SK-N-MC (cell line): ENCODE data around the gene MAGI2.

Experiments used
- DNase-seq: peaks from one replicate; pipeline ENCODE4 v3.0.0-alpha.2; 2011; ENCODE audit warnings: low read depth, low spot score
- H3K27ac ChIP-seq: fragments of 200-600 bp; sonication (generic); 2 replicates; pipeline ENCODE4 v1.5.1; 2016; ENCODE audit warnings: mixed run types
- H3K36me3 ChIP-seq: fragments of 200-600 bp; sonication (generic); 2 replicates; pipeline ENCODE4 v1.6.1; 2017; ENCODE audit warnings: antibody characterized with exemption, low read length, mixed read lengths; ENCODE audit not compliant: insufficient read depth
- H3K4me3 ChIP-seq: fragments of 200-600 bp; sonication (generic); 2 replicates; pipeline ENCODE4 v1.5.1; 2016
- H3K9ac ChIP-seq: fragments of 200-600 bp; sonication (generic); 2 replicates; pipeline ENCODE4 v1.8.0; 2017; ENCODE audit warnings: mixed run types, mixed read lengths; ENCODE audit not compliant: insufficient read length
- H3K9me3 ChIP-seq: fragments of 200-600 bp; sonication (generic); 2 replicates; pipeline ENCODE4 v1.6.1; 2017; ENCODE audit warnings: low read depth, mild to moderate bottlenecking, antibody characterized with exemption, low read length, moderate library complexity, mixed read lengths
- EZH2 ChIP-seq: fragments of 200-600 bp; sonication (generic); IDR thresholded peaks from one replicate; pipeline ENCODE4 v1.6.1; 2017; ENCODE audit warnings: antibody characterized with exemption
- FOXP2 ChIP-seq: optimal IDR thresholded peaks from 2 replicates; pipeline ENCODE3; 2011; ENCODE audit warnings: mild to moderate bottlenecking, moderate library complexity; ENCODE audit not compliant: insufficient read depth; ENCODE audit errors: extremely low read length, control extremely low read depth
- POLR2AphosphoS5 ChIP-seq: IDR thresholded peaks from 2 replicates; pipeline ENCODE4 v1.6.1; 2012; ENCODE audit warnings: mild to moderate bottlenecking, low read depth, low read length, borderline replicate concordance

The MAGI2 gene

DNA sequence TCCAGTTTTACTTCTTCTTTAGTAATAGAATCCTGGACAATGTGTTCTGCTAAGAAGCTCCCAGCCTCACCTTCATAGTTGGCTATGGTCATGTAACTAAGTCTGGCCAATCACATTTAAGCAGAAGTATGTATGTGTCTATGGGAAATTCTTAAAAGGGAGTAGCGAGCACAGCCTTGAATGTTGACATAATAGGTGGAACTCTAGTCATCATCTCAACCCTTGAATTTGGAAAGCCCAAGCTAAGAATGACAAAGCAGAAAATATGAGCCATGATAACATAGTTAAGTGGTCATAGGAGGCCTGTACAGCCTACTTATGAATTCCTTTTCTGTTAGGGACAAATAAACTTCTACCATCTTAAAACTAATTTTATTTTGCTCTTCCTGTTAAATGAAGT lies 134.1 kb downstream of the MAGI2 start:
- no peak overlapping the region for H3K4me3 ChIP-seq
- H3K27ac ChIP-seq: no peak overlapping the region
- H3K36me3 ChIP-seq: no peaks in the 10 kb centered on the region
- DNase-seq: no peak
- no peak overlapping the region for H3K9ac ChIP-seq
- no peaks in the 10 kb centered on the region for H3K9me3 ChIP-seq
- TF ChIP-seq FOXP2 (no peak), POLR2AphosphoS5 (no peak), EZH2 (no peak)

DNA sequence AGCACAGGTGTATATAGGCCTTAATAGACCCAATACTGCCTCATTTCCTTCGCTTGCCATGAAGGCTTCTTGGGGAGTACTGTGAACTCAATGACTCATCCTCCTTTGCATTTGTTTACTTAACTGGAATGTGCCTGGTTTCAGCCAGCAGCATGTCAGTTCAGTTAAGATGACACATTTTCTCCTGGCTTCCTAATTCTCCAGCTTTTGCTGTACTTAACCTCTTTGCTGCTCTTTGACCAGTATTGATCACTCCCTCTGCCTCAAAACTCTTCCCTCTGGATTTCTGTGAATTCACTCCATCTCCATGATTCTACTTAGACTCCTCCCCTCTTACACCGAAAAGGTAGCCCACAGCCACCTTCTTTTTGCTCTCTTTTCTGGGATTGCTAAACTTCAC lies 135.7 kb downstream of the MAGI2 start:
- Histone ChIP-seq H3K9me3 (no peaks in the 10 kb centered on the region), H3K4me3 (no peak overlapping the region), H3K27ac (no peak overlapping the region), H3K9ac (no peak overlapping the region), H3K36me3 (no peaks in the 10 kb centered on the region)
- TF ChIP-seq EZH2 (no peak), FOXP2 (no peak), POLR2AphosphoS5 (no peak)
- no peak for DNase-seq

DNA sequence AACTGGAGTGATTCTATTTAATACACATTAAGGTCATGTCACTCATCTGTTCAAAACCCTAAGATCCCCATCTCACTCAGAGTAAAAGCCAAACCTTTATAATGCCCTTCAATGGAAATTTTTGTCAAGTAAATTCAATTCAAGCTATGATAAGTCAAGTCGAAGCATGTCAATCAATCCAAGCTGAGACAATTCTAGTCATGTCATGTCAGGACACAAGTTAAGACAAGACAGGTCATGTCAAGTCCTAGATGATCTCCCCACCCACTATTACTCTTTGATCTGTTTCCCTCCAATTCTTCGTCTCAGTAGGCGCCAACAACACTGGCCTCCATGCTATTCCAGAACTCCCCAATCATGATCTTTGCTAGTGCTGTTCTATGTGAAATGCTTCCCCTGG lies 141.4 kb downstream of the MAGI2 start:
- H3K9ac ChIP-seq: no peak overlapping the region
- TF ChIP-seq FOXP2: no peak
- no peak for TF ChIP-seq EZH2
- TF ChIP-seq POLR2AphosphoS5: no peak
- no peak for DNase-seq

DNA sequence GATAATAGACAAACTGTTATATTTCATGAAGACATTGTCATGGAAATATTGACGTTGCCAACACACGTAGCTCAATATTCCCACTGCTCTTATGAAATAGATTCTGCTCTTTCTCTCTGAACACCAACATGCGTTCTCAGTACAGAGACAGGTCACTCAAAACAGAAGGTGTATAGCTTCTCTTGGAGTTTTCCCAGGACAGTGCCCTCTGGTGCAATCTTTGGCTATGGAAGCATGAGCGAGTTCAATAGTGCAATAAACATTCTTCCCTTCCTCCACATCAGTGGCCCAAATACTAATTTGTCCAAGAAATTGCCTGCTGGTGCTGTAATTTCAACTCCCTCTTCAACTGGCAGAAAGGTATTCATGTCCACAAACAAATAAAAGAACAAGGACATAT lies 145.3 kb downstream of the MAGI2 start:
- no peaks in the 10 kb centered on the region for H3K36me3 ChIP-seq
- no peak overlapping the region for H3K9ac ChIP-seq
- no peak overlapping the region for H3K4me3 ChIP-seq
- no peak for DNase-seq
- TF ChIP-seq FOXP2 (no peak), POLR2AphosphoS5 (no peak), EZH2 (no peak)
- no peaks in the 10 kb centered on the region for H3K9me3 ChIP-seq
- H3K27ac ChIP-seq: no peak overlapping the region

More for the DNA sequence above, 141.4 kb downstream of the MAGI2 start:
- H3K27ac ChIP-seq: no peak overlapping the region
- H3K4me3 ChIP-seq: no peak overlapping the region
- no peaks in the 10 kb centered on the region for H3K9me3 ChIP-seq
- no peaks in the 10 kb centered on the region for H3K36me3 ChIP-seq

DNA sequence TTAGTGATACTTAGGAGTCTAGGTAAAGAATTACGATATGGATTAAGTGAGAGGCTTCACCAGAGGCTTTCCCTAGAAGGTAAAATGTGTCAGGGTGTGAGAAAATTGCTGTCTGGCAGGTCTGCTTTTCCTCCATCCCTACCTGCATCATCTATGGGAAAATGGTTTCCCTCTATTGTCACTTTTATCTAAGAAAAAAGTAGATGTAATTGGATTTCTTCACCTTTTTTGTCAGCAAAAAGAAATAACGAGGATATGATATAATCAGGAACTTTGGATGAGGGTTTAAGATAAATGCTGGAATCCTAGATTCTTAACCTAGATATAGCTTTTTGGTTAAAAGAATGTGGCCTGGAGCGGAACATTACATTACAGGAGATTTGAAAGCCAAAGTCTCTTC lies 146.1 kb downstream of the MAGI2 start:
- no peaks in the 10 kb centered on the region for H3K9me3 ChIP-seq
- TF ChIP-seq POLR2AphosphoS5 (no peak), FOXP2 (no peak), EZH2 (no peak)
- no peak overlapping the region for H3K27ac ChIP-seq
- no peaks in the 10 kb centered on the region for H3K36me3 ChIP-seq
- DNase-seq: no peak
- no peak overlapping the region for H3K9ac ChIP-seq
- H3K4me3 ChIP-seq: no peak overlapping the region

DNA sequence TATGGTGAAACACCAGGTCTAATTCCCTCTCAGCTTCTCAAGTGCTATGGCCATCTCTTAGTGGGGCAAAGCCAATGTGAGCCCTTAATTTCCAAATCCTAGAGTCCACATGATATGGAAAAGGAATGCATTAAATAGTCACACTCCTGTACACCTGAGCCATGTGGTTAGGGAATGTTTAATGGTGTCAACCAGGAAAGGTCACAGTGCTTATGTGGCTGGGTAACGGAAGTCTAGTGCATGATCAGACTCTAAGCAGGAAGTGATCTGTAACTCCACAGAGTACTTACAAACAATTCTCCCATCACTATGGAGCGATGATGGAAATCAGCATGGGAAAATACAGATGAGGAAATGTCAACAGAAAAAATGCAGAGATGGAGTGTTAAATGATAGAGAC lies 148.8 kb downstream of the MAGI2 start:
- Histone ChIP-seq H3K9me3 (no peaks in the 10 kb centered on the region), H3K9ac (no peak overlapping the region), H3K4me3 (no peak overlapping the region), H3K36me3 (no peaks in the 10 kb centered on the region), H3K27ac (no peak overlapping the region)
- no peak for TF ChIP-seq POLR2AphosphoS5
- TF ChIP-seq FOXP2: no peak
- no peak for TF ChIP-seq EZH2
- no peak for DNase-seq

DNA sequence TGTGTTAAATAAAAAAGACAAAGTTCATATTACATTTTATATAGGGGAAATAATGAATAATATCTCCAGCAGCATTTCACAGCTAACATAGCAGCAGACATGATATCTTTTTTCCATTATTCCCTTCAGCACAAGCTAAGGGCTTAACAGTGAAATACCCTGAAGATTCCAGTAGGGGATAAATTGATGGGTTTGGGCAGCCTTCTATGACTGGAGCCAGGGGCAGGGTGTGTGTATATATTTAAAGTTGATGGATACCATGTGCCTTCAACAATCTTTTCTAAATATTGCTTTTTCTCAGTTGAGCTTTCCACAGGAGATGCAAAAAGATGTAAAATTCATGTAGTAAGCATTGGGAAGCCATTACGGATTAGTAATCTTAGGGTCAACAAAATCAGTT lies 151.2 kb downstream of the MAGI2 start:
- H3K9me3 ChIP-seq: no peaks in the 10 kb centered on the region
- no peak overlapping the region for H3K9ac ChIP-seq
- H3K36me3 ChIP-seq: no peaks in the 10 kb centered on the region
- H3K4me3 ChIP-seq: no peak overlapping the region
- no peak overlapping the region for H3K27ac ChIP-seq
- no peak for DNase-seq
- no peak for TF ChIP-seq FOXP2
- TF ChIP-seq EZH2: no peak
- TF ChIP-seq POLR2AphosphoS5: no peak

DNA sequence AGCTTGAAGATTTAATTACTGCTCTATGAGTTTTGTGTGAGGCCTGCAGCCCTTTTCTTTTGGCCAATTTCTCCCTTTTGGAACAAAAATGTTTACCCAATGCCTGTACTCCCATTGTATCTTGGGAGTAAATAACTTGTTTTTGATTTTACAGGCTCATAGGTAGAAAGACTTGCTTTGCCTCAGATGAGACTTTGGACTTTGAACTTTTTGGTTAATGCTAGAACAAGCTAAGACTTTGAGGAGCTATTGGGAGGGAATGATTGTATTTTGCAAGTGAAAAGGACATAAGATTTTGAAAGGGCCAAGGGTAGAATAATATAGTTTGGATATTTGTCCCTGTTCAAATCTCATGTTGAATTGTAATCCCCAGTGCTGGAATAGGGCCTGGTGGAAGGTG lies 152.0 kb downstream of the MAGI2 start:
- no peak overlapping the region for H3K9ac ChIP-seq
- H3K27ac ChIP-seq: no peak overlapping the region
- H3K36me3 ChIP-seq: no peaks in the 10 kb centered on the region
- no peak for DNase-seq
- no peak overlapping the region for H3K4me3 ChIP-seq
- TF ChIP-seq POLR2AphosphoS5 (no peak), EZH2 (no peak), FOXP2 (no peak)
- no peaks in the 10 kb centered on the region for H3K9me3 ChIP-seq

DNA sequence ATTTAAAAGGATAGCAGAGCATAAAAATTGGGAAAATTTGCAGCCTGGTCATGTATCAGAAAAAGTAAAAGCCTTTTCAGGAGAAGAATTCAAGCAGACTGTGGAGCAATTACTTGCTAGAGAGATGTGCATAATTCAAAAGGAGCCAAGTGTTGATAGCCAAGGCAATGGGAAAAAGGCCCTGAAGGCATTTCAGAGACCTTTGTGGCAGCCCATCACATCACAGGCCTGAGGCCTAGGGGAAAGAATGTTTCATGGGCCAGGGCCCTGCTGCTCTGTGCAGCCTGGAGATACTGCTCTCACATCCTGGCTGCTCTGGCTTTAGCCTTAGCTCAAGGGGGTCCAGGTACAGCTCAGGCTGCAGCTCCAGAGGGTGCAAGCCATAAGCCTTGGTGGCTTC lies 152.9 kb downstream of the MAGI2 start:
- Histone ChIP-seq H3K36me3 (no peaks in the 10 kb centered on the region), H3K9ac (no peak overlapping the region), H3K4me3 (no peak overlapping the region), H3K27ac (no peak overlapping the region), H3K9me3 (no peaks in the 10 kb centered on the region)
- TF ChIP-seq FOXP2 (no peak), POLR2AphosphoS5 (no peak), EZH2 (no peak)
- DNase-seq: no peak
